Measurements from ENCODE around the gene ZBED1.
"Not testable (repeated sequence)": the region's sequence is repeated elsewhere in the genome, so short reads cannot be mapped to it uniquely, and the experiment has no call there.

The ZBED1 gene

DNA sequence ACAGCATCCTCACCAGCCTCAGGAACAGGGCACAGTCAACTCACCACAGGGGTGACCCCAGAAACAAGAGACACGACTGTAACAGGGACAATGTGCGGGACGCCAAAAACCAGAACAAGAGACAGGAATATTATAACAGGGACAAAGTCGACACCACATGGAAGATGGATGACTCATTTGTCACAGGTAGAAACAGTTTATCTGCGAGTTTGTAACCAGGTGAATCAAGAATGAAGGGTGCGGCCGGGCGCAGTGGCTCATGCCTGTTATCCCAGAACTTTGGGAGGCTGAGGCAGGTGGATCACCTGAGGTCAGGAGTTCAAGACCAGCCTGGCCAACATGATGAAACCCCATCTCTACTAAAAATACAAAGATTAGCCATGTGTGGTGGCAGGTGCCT lies 44.7 kb downstream of the ZBED1 start:
- DNase-seq (ENCODE audit: low spot score) = not testable (repeated sequence)

DNA sequence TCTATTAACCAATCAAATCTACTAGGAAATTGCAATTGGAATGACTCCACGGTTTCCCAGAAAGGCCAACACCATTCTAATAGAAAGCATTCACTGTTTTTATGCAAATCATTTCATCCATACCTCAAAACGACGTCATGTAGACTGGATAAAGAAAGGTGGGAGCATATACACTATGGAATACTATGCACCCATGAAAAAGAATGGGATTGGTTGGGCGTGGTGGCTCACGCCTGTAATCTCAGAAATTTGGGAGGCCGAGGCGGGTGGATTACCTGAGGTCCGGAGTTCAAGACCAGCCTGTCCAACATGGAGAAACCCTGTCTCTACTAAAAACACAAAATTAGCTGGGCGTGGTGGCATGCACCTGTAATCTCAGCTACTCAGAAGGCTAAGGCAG lies 46.2 kb downstream of the ZBED1 start:
- DNase-seq (ENCODE audit: low spot score) = not testable (repeated sequence)

DNA sequence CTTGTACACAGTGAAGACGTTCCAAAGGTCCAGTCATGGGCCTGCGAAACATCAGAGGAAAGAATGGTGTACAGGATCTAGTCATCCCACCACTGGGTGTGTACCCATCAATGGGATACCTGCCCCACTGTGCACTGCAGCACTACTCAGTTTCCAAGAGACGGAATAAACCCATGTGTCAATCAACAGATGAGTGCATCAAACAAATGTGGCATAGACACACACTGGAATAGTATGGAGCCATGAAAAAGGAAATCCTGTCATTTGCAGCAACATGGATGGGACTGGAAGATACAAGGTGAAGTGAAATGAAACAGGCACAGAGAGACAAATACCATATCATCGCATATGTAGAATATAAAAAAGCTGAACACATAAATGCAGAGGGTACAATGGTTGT lies 48.0 kb downstream of the ZBED1 start:
- no peak for DNase-seq (ENCODE audit: low spot score)

DNA sequence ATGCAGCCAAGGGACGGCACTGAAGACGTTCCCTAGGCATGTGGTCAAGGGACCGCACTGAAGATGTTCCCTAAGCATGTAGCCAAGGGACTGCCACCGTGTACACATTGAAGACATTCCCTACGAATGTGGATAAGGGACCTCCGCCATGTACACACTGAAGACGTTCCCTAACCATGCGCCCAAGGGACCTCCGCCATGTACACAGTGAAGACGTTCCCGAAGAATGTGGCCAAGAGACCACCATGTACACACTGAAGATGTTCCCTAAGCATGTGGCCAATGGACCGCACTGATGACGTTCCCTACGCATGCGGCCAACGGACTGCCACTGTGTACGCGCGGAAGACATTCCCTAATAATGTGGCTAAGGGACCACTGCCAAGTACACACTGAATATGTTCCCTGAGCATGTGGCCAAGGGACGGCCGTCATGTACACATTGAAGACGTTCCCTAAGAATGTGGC lies 48.4 kb downstream of the ZBED1 start:
- DNase-seq (ENCODE audit: low spot score) = no peak

DNA sequence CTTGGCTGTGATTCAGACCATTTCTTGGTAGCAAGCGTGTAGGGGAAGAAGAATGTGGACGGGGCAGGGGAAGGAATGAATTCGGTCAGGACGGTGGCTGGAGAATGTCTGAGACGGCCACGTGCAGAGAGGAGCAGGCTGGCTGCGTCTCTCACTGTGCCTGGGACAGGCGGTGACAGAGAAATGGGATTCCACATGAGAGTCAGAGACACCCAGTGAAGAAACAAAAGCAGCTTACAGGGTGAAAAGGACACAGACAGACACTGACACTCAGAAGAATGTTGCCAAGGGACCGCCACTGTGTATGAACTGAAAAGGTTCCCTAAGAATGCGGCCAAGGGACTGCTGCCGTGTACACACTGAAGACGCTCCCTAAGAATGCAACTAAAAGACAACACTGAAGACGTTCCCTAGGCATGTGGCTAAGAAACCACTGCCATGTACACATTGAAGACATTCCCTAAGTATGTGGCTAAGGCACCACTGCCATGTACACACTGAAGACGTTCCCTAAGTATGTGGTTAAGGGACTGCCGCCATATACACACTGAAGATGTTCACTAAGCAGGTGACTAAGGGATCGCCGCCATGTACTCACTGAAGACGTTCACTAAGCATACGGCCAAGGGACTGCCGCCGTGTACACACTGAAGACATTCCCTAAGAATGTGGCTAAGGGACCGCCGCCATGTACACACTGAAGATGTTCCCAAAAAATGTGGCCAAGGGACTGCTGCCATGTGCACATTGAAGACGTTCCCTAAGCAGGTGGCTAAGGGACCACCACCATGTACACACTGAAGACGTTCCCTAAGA lies 49.1 kb downstream of the ZBED1 start:
- DNase-seq (ENCODE audit: low spot score) = no peak

DNA sequence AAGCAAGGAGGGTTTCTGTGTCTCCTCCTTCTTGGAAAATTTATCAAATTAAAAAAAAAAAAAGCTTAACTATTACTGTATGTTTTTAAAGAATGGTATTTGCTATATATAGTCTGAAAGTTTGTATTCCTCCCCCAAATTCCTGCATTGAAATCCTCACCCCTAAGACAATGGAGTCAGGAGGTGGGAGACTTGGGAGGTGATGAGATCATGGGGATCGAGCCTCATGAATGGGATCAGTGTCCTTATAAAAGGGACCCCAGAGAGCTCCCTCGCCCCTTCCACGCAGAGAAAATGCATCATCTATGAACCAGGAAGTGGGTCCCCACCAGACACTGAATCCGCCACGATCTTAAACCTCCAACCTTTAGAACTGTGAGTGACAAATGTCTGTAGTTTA lies 50.1 kb downstream of the ZBED1 start:
- no peak for DNase-seq (ENCODE audit: low spot score)

DNA sequence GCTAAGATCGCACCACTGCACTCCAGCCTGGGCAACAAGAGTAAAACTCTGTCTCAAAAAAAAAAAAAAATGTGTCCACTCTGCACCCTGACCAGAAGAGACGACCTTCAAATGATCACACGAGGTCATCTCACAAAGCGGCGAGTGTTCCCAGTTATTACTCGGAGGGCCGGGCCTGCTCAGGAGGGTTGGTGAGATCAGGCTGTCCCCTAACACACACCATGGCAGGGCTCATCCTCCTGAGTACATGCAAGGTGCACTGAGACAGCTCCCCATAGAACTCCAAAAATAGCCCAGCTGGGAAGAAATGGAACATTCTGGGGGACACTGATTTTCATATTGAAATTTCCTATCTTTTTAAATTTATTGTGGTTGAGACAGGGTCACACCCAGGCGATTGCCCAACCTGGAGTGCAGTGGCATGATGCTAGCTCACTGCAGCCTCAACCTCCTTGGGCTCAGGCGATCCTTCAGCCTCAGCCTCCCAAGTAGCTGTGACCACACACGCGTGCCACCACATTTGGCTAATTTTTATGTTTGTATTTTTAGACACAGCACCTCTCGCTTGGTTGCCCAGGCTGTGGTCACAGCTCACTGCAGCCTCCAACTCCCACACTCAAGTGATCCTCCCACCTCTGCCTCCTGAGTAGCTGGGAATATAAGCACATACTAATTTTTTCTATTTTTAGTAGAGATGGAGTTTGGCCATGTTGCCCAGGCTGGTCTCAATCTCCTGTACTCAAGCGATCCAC lies 51.5 kb downstream of the ZBED1 start:
- no peak for DNase-seq (ENCODE audit: low spot score)

DNA sequence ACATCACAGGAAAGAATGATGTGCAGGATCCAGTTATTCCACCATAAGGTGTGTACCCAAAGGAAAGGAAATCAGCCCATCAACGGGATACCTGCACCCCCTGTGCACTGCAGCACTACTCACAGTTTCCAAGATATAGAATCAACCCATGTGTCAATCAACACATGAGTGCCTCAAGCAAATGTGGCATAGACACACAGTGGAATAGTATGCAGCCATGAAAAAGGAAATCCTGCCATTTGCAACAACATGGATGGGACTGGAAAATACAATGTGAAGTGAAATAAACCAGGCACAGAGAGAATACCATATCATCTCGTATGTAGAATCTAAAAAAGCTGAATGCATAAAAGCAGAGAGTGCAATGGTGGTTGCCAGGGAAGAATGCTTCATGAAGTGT lies 53.3 kb downstream of the ZBED1 start:
- no peak for DNase-seq (ENCODE audit: low spot score)

DNA sequence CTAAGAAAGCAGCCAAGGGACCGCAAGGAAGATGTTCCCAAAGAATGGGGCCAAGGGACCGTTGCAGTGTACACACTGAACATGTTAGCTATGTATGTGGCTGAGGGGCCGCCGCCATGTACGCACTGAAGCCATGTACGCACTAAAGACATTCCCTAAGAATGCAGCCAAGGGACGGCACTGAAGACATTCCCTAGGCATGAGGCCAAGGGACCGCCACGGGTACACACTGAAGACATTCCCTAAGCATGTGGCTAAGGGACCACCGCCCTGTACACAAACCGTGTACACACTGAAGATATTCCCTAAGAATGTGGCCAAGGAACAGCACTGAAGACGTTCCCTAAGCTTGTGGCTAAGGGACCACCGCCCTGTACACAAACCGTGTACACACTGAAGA lies 54.0 kb downstream of the ZBED1 start:
- DNase-seq (ENCODE audit: low spot score) = no peak

DNA sequence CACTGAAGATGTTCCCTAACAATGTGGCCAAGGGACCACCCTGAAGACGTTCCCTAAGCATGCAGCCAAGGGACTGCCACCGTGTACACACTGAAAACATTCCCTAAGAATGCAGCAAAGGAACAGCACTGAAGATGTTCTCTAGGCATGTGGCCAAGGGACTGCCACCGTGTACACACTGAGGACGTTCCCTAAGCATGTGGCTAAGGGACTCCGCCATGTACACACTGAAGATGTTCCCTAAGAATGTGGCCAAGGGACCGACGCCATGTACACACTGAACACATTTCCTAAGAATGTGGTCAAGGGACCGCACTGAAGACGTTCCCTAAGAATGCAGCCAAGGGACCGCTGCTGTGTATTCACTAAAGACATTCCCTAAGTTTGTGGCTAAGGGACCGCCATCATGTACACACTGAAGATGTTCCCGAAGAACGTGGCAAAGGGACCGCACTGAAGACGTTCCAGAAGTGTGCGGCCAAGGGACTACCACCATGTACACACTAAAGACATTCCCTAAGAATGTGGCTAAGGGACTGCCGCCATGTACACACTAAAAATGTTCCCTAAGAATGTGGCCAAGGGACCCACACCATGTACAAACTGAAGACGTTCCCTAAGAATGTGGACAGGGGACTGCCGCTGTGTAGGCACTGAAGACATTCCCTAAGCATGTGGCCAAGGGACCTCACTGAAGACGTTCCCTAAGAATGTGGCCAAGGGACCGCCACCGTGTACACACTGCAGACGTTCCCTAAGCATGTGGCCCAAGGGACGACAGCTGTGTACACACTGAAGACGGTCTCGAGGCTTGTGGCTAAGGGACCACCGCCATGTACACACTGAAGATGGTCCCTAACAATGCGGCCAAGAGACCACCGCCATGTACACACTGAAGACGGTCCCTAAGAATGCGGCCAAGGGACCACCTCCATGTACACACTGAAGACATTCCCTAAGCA lies 54.8 kb downstream of the ZBED1 start:
- no peak for DNase-seq (ENCODE audit: low spot score)

DNA sequence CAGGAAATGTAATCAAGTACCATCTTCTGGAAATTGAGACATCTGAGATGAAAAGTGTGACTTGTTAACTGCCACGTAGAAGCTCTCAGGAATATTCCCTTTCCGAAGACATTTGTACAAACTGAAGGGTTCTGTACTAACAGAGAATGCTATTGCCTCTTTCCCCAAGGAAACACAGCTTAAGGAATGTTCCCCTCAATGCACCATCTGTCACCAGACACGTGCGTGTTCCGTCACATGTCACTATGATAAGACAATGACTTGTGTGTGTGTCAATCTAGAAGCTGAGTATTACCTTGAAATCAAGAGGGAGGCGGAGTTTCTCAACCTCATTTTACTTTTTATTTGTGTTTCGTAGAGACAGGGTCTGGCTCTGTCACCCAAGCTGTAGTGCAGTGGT lies 58.1 kb downstream of the ZBED1 start:
- no peak for DNase-seq (ENCODE audit: low spot score)

DNA sequence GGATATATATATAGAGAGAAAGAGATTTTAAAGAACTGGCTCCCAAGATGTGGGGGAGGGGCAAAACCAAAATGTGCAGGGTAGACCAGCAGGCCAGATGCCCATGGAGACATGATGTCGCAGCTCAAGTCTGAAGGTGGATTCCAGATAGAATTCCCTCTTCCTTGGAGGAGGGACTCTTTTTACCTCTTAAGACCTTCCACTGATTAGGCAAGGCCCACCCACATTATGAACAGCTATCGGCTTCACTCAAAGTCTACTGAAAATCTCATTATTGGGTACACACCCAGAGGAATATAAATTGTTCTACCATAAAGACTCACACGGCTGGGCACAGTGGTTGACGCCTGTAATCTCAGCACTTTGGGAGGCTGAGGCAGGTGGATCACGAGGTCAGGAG lies 59.3 kb downstream of the ZBED1 start:
- DNase-seq (ENCODE audit: low spot score) = no peak

DNA sequence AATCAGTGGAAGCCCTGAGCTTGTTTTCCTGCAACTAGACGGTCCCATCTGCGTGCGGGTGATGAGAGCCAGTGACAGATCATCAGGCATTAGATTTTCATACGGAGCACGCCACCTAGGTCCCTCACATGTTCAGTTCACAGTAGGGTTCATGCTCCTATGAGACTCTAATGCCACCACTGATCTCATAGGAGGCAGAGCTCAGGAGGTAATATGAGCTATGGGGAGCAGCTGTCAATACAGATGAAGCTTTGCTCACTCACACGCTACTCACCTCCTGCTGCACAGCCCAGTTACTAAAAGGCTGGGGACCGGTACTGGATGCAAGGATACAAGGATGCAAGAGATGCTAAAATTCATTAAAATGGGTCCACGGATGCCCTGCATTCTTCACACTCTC lies 61.2 kb downstream of the ZBED1 start:
- DNase-seq (ENCODE audit: low spot score) = no peak
